Measurements from ENCODE around the gene HABP4.
"Not testable (repeated sequence)": the region's sequence is repeated elsewhere in the genome, so short reads cannot be mapped to it uniquely, and the experiment has no call there.

The HABP4 gene

GRCh38 chr9:96500696-96501632 is 51.0 kb downstream of the HABP4 start:
- no peak for DNase-seq

- no peak for DNase-seq
These were observed 51.9 kb downstream of the HABP4 start for GRCh38 chr9:96501633-96502538.

- DNase-seq: no peak
These were observed 52.8 kb downstream of the HABP4 start for GRCh38 chr9:96502539-96503373.

GRCh38 chr9:96503374-96503748 is 53.4 kb downstream of the HABP4 start:
- DNase-seq: not testable (repeated sequence)

- no peak for DNase-seq
These were observed 53.9 kb downstream of the HABP4 start for GRCh38 chr9:96503918-96504317.

- DNase-seq: no peak
These were observed 55.5 kb downstream of the HABP4 start for GRCh38 chr9:96505316-96505991.

GRCh38 chr9:96508227-96508940 is 58.4 kb downstream of the HABP4 start:
- no peak for DNase-seq

GRCh38 chr9:96509026-96509425 is 59.1 kb downstream of the HABP4 start:
- no peak for DNase-seq

- DNase-seq: no peak
These were observed 59.9 kb downstream of the HABP4 start for GRCh38 chr9:96509848-96510247.

- no peak for DNase-seq
These were observed 60.3 kb downstream of the HABP4 start for GRCh38 chr9:96510258-96510657.

- no peak for DNase-seq
These were observed 62.3 kb downstream of the HABP4 start for GRCh38 chr9:96512240-96512639.

GRCh38 chr9:96513622-96514021 is 63.7 kb downstream of the HABP4 start:
- no peak for DNase-seq

GRCh38 chr9:96514108-96514799 is 64.3 kb downstream of the HABP4 start:
- no peak for DNase-seq

GRCh38 chr9:96514800-96515158 is 64.8 kb downstream of the HABP4 start:
- DNase-seq: no peak

GRCh38 chr9:96515621-96516470 is 65.9 kb downstream of the HABP4 start:
- no peak for DNase-seq

- no peak for DNase-seq
These were observed 69.1 kb downstream of the HABP4 start for GRCh38 chr9:96519095-96519494.

- no peak for DNase-seq
These were observed 69.8 kb downstream of the HABP4 start for GRCh38 chr9:96519787-96520186.

- no peak for DNase-seq
These were observed 72.4 kb downstream of the HABP4 start for GRCh38 chr9:96522366-96522765.

- no peak for DNase-seq
These were observed 73.4 kb downstream of the HABP4 start for GRCh38 chr9:96523374-96523773.

GRCh38 chr9:96524045-96524444 is 74.1 kb downstream of the HABP4 start:
- DNase-seq: no peak

Data from NCI-H526 treated with DMSO at 0.1 percent for 48 hours (cell line).